GM18867 (cell line): Measurements from ENCODE around the gene GPR101.
"Not testable (repeated sequence)": the region's sequence is repeated elsewhere in the genome, so short reads cannot be mapped to it uniquely, and the experiment has no call there.

Source experiments
- ATAC-seq: cut with Tn5 transposase; IDR thresholded peaks from one replicate; pipeline ENCODE4 v1.9.1; 2021; ENCODE audit warnings: mild to moderate bottlenecking, moderate library complexity; ENCODE audit not compliant: unreplicated experiment

The GPR101 gene

GRCh38 chrX:137031039-137031438 lies 2.8 kb downstream of the GPR101 start:
- ATAC-seq = no peak

- ATAC-seq = no peak
Measured at GRCh38 chrX:137028699-137029098, 5.1 kb downstream of the GPR101 start.

- ATAC-seq = no peak
Measured at GRCh38 chrX:137025930-137026329, 7.9 kb downstream of the GPR101 start.

GRCh38 chrX:137000236-137000635 lies 33.6 kb downstream of the GPR101 start:
- ATAC-seq = not testable (repeated sequence)

- ATAC-seq = no peak
Measured at GRCh38 chrX:136999024-136999423, 34.8 kb downstream of the GPR101 start.
